Loucy (cell line): ENCODE measurements around the gene KIF2C.

Source experiments
- EZH2phosphoT487 ChIP-seq: fragments of 200-600 bp; IDR thresholded peaks from 2 replicates; pipeline ENCODE4 v1.6.1; 2018; ENCODE audit warnings: antibody characterized with exemption, mild to moderate bottlenecking, moderate library complexity, borderline replicate concordance
- TF ChIP-seq, protein P1 (sequence below): fragments of 200-600 bp; sonication (generic); conservative IDR thresholded peaks from 2 replicates; pipeline ENCODE4 v1.5.1; 2014; ENCODE audit warnings: mild to moderate bottlenecking, antibody characterized with exemption, low read length

DNA sequence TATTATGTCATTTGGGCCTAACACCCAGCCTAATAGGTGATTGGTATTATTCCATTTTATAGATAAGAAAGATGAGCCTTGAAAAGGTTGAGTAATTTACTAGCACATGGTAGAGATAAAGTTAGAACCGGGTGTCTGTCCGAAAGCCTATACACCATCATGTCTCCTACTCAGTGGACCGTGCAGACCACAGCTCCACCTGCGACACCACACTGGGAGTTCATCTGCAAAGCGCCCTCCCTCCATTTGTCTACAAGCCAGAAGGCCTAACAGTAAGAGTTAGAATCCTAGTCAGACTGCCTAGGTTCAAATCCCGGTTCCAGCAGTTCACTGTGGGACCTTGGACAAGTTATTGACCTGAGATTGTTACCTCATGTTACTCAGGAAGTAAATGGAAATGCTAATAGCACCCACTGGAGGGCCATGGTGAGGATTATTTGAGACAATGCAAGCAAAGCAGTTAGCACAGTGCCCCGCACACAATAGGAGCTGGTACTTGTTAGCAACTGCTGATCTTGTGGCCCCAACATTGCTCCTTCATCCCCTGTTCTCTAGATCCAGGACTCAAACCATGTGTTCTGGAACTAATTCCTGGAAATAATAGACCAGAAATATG, 44.7 kb upstream of the KIF2C start:
- TF ChIP-seq, protein P1, sequence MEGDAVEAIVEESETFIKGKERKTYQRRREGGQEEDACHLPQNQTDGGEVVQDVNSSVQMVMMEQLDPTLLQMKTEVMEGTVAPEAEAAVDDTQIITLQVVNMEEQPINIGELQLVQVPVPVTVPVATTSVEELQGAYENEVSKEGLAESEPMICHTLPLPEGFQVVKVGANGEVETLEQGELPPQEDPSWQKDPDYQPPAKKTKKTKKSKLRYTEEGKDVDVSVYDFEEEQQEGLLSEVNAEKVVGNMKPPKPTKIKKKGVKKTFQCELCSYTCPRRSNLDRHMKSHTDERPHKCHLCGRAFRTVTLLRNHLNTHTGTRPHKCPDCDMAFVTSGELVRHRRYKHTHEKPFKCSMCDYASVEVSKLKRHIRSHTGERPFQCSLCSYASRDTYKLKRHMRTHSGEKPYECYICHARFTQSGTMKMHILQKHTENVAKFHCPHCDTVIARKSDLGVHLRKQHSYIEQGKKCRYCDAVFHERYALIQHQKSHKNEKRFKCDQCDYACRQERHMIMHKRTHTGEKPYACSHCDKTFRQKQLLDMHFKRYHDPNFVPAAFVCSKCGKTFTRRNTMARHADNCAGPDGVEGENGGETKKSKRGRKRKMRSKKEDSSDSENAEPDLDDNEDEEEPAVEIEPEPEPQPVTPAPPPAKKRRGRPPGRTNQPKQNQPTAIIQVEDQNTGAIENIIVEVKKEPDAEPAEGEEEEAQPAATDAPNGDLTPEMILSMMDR: no peak
- TF ChIP-seq EZH2phosphoT487: no peak
